Measurements from ENCODE around the gene C17orf75.
"Not testable (repeated sequence)": the region's sequence is repeated elsewhere in the genome, so short reads cannot be mapped to it uniquely, and the experiment has no call there.

Gene C17orf75

DNA sequence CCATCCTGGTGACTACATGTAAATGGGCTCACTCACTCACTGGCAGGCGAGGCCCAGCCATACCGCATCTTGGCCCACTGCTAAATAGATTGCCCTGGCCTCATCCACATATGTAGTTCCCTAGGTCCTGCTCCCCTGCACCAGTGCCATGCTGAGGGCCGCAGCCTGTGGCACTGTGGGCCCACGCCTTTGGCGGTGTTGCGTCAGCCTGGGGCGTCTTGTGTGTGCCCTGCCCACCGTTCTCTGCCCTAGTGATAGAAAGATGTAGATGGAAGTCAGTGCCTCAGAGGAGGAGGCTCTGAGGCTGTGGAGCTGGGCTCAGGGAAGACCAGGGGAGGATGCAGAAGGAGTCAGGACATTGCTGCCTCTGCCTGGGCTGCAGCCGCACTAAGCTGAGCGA lies 18.9 kb downstream of the C17orf75 start:
- no peak overlapping the region for H3K27ac ChIP-seq
- TF ChIP-seq, protein P1, sequence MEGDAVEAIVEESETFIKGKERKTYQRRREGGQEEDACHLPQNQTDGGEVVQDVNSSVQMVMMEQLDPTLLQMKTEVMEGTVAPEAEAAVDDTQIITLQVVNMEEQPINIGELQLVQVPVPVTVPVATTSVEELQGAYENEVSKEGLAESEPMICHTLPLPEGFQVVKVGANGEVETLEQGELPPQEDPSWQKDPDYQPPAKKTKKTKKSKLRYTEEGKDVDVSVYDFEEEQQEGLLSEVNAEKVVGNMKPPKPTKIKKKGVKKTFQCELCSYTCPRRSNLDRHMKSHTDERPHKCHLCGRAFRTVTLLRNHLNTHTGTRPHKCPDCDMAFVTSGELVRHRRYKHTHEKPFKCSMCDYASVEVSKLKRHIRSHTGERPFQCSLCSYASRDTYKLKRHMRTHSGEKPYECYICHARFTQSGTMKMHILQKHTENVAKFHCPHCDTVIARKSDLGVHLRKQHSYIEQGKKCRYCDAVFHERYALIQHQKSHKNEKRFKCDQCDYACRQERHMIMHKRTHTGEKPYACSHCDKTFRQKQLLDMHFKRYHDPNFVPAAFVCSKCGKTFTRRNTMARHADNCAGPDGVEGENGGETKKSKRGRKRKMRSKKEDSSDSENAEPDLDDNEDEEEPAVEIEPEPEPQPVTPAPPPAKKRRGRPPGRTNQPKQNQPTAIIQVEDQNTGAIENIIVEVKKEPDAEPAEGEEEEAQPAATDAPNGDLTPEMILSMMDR (conservative IDR thresholded peaks at IDR 0.05): no peak
- TF ChIP-seq ZFX (IDR thresholded peaks at IDR 0.05): no peak

DNA sequence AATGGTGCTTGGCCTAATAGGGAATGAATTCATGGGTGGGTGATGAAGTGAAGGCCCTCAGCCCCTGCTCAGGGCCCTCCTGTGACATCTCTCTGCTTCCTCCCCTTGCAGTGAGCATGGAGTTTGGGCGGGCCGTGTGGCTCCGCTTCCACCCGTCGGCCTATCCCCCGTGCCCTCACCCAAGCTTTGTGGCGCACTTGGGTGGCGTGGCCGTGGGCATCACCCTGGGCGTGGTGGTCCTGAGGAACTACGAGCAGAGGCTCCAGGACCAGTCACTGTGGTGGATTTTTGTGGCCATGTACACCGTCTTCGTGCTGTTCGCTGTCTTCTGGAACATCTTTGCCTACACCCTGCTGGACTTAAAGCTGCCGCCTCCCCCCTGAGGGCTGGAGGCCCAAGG lies 21.1 kb downstream of the C17orf75 start:
- H3K27ac ChIP-seq: no peak overlapping the region
- TF ChIP-seq, protein P1 (conservative IDR thresholded peaks at IDR 0.05): no peak
- no peak for TF ChIP-seq ZFX (IDR thresholded peaks at IDR 0.05)

DNA sequence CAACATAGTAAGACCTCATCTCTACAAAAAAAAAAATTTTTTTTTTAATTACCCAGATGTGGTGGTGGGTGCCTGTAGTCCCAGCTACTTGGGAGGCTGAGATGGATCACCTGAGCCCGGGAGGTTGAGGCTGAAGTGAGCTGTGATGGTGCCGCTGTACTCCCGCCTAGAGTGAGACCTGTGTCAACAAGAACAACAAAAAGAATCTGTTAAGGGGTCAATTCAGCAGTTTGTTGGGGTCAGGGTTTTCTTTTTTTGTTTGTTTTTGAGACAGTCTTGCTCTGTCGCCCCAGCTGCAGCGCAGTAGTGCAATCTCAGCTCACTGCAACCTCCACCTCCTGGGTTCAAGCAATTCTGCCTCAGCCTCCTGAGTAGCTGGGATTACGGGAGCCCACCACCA lies 21.9 kb downstream of the C17orf75 start:
- H3K27ac ChIP-seq: not testable (repeated sequence)

DNA sequence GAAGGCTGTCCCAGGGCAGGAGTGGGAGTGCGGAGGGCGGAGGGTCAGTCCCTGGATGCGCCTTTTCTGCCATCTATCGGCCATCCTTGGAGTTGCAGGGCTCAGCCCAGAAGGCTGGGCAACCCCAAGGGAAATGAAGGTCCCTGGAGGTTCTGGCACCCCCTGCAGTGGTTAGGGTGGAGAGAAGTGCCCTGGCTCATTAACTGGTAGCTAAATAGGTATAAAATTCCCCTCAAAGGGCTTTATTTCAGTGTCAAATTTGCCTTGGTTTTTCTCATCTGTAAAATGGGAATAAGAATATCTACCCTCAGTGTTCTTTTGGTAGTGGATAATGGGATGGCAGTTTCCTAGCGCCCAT lies 22.4 kb downstream of the C17orf75 start:
- TF ChIP-seq ZFX (IDR thresholded peaks at IDR 0.05): no peak
- TF ChIP-seq, protein P1 (conservative IDR thresholded peaks at IDR 0.05): peak; percentile 99
- H3K27ac ChIP-seq: no peak overlapping the region

DNA sequence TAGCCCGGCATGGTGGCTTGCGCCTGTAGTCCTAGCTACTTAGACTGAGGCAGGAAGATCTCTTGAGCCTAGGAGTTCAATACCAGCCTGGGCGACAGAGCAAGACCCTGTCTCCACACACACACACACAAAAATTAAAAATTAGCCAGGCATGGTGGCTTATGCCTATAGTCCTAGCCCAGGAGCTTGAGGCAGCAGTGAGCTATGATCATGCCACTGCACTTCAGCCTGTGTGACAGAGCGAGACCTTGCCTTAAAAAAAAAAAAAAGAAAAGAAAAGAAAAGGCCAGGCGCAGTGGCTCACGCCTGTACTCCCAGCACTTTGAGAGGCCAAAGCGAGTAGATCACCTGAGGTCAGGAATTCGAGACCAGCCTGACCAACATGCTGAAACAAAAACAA lies 23.9 kb downstream of the C17orf75 start:
- TF ChIP-seq ZFX (IDR thresholded peaks at IDR 0.05): no peak
- H3K27ac ChIP-seq: no peak overlapping the region

DNA sequence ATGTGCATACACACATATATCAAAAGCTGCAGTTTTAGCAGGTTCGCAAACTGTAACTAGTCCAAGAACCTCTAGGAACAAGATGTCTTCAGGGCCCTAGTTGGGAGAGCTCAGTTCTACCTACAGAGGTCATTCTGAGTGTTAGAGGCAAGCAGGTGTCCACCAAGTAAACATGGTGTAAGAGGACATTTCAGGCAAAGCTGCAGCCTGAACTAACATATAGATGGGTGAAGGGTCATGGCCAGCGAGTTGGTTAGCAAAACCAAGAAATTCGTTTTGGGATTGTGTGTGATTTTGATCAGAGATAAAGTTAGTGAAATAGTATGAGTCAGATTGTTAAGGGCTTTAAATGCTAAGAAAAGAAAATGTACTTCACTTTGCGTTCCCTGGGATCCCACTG lies 24.6 kb downstream of the C17orf75 start:
- no peak overlapping the region for H3K27ac ChIP-seq
- TF ChIP-seq, protein P1 (conservative IDR thresholded peaks at IDR 0.05): no peak
- no peak for TF ChIP-seq ZFX (IDR thresholded peaks at IDR 0.05)

DNA sequence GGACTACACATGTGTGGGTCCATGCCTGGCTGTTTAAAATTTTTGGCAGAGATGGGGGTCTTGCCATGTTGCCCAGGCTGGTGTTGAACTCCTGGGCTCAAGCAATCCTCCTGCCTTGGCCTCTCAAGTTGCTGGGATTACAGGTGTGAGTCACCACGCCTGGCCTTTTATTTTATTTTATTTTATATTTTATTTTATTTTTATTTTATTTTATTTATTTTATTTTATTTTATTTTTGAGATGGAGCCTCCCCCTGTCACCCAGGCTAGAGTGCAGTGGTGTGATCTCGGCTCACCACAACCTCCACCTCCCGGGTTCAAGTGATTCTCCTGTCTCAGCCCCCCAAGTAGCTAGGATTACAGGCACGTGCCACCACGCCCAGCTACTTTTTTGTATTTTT lies 25.3 kb downstream of the C17orf75 start:
- not testable (repeated sequence) for H3K27ac ChIP-seq

DNA sequence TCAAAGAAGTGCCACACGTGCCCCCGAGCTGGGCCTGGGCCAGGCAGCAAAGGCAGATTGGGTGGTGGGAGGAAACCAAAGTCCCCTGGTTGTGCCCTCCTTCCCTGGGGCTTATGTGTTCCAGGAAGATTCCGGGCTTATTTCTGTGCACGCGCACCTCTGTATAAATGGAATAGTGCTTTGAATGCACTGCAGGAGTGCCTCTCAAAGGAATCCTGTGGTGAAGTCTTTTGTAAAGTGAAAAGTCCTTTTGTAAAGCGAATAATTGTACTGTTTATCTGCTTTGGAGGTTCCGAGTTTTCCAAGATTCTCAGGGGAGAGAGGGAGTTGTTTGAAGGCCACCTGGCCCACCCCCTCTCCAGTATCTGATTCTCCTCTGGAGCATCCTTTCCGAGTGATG lies 26.8 kb downstream of the C17orf75 start:
- TF ChIP-seq, protein P1 (conservative IDR thresholded peaks at IDR 0.05): no peak
- TF ChIP-seq ZFX (IDR thresholded peaks at IDR 0.05): no peak
- H3K27ac ChIP-seq: no peak overlapping the region

DNA sequence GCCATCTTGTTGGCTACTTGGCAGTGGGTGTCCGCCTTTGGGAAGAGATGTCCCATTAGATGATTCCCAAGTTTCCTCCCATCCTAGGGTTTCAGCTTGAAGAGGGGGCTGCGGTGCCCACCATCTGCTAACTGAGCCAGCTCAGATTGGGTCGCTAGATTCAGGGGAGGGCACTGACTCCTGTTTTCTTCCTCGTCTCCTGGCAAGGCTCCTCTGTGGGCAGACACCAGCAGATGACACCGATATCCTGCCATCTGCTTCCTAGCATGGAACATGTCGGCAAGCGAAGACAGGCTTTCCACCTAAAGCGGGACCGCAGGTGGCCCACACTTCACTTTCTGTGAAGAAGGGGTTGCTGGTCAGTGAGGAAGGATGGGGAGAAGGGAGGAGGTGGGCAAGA lies 27.3 kb downstream of the C17orf75 start:
- TF ChIP-seq, protein P1 (conservative IDR thresholded peaks at IDR 0.05): no peak
- TF ChIP-seq ZFX (IDR thresholded peaks at IDR 0.05): no peak

More for the DNA sequence above, 27.3 kb downstream of the C17orf75 start:
- H3K27ac ChIP-seq: no peak overlapping the region
